Measurements from ENCODE around the gene EFCAB6.

EFCAB6 gene

GRCh38 chr22:43510281-43511070 is 301.6 kb downstream of the EFCAB6 start:
- DNase-seq (ENCODE audit: low spot score) = no peak
- TF ChIP-seq, protein P1, sequence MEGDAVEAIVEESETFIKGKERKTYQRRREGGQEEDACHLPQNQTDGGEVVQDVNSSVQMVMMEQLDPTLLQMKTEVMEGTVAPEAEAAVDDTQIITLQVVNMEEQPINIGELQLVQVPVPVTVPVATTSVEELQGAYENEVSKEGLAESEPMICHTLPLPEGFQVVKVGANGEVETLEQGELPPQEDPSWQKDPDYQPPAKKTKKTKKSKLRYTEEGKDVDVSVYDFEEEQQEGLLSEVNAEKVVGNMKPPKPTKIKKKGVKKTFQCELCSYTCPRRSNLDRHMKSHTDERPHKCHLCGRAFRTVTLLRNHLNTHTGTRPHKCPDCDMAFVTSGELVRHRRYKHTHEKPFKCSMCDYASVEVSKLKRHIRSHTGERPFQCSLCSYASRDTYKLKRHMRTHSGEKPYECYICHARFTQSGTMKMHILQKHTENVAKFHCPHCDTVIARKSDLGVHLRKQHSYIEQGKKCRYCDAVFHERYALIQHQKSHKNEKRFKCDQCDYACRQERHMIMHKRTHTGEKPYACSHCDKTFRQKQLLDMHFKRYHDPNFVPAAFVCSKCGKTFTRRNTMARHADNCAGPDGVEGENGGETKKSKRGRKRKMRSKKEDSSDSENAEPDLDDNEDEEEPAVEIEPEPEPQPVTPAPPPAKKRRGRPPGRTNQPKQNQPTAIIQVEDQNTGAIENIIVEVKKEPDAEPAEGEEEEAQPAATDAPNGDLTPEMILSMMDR (conservative IDR thresholded peaks at IDR 0.05; ENCODE audit: low read depth) = no peak
- H3K27ac ChIP-seq = peak overlapping the region; percentile 71; the same call in 1 of the 2 replicates
- ChIA-PET CTCF (no interaction called here), POLR2A (ENCODE audit: low non-redundant PET) (no interaction called here)

DNA sequence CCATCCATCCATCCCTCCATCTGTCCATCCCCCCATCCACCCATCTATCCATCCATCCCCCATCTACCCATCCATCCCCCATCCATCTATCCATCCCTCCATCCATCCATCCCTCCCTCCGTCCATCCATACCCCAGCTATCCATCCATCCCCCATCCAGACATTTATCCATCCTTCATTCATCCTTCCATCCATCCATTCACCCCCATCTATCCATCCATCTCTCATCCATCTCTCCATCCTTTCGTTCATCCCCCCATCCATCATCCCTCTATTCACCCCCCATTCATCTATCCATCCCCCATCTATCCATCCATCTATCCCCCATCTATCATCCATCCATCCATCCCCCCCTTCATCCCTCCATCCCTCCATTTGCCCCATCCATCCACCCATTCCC is 302.8 kb downstream of the EFCAB6 start:
- ChIA-PET POLR2A (ENCODE audit: low non-redundant PET) (no interaction called here), CTCF (no interaction called here)
- H3K27ac ChIP-seq = no peak overlapping the region
- no peak for DNase-seq (ENCODE audit: low spot score)
- TF ChIP-seq, protein P1 (conservative IDR thresholded peaks at IDR 0.05; ENCODE audit: low read depth) = no peak

DNA sequence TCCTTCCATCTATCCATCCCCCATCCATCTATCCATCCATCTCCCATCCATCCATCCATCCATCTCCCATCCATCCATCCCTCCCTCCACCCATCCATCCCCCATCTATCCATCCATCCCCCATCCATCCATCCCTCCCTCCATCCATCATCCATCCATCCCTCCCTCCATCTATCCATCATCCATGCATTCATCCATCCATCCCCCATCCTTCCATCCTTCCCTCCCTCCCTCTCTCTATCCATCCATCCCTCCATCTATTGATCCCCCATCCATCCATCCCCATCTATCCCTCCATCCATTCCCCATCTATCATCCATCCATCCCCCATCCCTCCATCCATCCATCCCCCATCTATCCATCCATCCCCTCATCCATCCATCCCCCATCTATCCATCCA is 303.6 kb downstream of the EFCAB6 start:
- CTCF ChIA-PET = no interaction called here
- DNase-seq (ENCODE audit: low spot score) = no peak
- TF ChIP-seq, protein P1 (conservative IDR thresholded peaks at IDR 0.05; ENCODE audit: low read depth) = no peak
- no peak overlapping the region for H3K27ac ChIP-seq
- POLR2A ChIA-PET (ENCODE audit: low non-redundant PET) = no interaction called here

DNA sequence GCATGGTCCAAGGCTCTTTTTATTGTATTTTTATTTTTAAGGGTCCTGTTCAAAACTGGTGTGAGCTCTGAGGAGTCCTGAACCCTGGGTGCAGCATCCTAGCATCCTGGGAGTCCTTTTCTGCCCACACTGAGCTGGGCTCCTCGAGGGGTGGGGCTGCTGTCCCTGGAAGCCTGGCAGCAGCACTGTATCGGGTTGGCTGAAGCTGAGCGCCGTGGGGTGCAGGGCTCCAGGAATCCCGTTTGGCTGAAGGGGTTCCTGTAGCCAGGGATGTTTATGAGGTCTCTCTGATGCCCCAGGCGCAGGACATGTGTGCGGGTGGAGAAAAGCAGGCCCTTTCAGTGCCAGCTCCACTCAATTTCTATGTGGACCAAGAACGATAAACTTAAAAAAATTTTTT is 304.9 kb downstream of the EFCAB6 start:
- CTCF ChIA-PET = no interaction called here
- POLR2A ChIA-PET (ENCODE audit: low non-redundant PET) = no interaction called here
- H3K27ac ChIP-seq = no peak overlapping the region
- TF ChIP-seq, protein P1 (conservative IDR thresholded peaks at IDR 0.05; ENCODE audit: low read depth) = no peak
- no peak for DNase-seq (ENCODE audit: low spot score)

GRCh38 chr22:43506487-43506886 is 305.6 kb downstream of the EFCAB6 start:
- CTCF ChIA-PET = no interaction called here
- TF ChIP-seq, protein P1 (conservative IDR thresholded peaks at IDR 0.05; ENCODE audit: low read depth) = no peak
- peak overlapping the region; percentile 15; the same call in 1 of the 2 replicates for H3K27ac ChIP-seq
- POLR2A ChIA-PET (ENCODE audit: low non-redundant PET) = no interaction called here
- no peak for DNase-seq (ENCODE audit: low spot score)

DNA sequence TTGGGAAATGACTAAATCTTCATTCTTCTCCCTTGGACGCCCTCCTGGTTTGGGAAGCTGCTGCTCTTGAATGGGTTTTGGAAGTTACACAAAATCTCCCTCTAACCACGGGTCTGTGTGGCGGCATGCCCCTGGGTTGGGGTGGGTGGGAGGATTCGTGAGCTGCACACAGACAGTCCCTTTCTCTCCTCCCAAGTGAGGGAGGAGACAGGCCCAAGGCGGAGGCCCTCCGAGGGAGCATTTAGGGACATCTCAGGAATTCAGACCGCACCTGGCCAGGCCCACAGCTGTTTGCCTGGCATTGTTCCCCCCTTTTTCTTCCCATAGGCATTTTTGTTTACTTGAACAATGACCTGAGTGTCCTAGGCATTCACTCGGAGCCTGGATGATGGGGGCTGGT is 306.2 kb downstream of the EFCAB6 start:
- DNase-seq (ENCODE audit: low spot score) = no peak
- ChIA-PET POLR2A (ENCODE audit: low non-redundant PET) (no interaction called here), CTCF (no interaction called here)

More for the DNA sequence above, 306.2 kb downstream of the EFCAB6 start:
- TF ChIP-seq, protein P1 (conservative IDR thresholded peaks at IDR 0.05; ENCODE audit: low read depth) = no peak
- H3K27ac ChIP-seq = peak overlapping the region; percentile 15; the same call in 1 of the 2 replicates

All from RWPE1 (cell line).